Measurements from ENCODE around the gene BRAT1.

The BRAT1 gene

GRCh38 chr7:2495418-2496299, 59.7 kb downstream of the BRAT1 start:
- DNase-seq = no peak

GRCh38 chr7:2494191-2495130, 60.9 kb downstream of the BRAT1 start:
- DNase-seq = no peak

- DNase-seq = no peak
Measured at GRCh38 chr7:2493205-2494164, 61.8 kb downstream of the BRAT1 start.

DNA sequence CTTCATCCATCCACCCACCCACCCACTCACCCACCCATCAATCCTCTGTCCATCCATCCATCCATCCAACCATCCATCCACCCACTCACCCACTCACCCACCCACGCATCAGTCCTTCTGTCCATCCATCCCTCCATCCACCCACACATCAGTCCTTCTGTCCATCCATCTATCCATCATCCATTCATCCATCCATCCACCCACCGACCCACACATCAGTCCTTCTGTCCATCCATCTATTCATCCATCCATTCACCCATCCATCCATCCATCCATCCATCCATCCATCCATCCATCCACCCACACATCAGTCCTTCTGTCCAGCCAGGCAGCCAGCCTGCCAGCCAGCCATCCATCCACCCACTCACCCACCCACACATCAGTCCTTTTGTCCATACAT, 63.3 kb downstream of the BRAT1 start:
- DNase-seq = no peak

GRCh38 chr7:2490181-2490651, 65.1 kb downstream of the BRAT1 start:
- DNase-seq = no peak

- DNase-seq = no peak
Measured at GRCh38 chr7:2488681-2489080, 66.6 kb downstream of the BRAT1 start.

DNA sequence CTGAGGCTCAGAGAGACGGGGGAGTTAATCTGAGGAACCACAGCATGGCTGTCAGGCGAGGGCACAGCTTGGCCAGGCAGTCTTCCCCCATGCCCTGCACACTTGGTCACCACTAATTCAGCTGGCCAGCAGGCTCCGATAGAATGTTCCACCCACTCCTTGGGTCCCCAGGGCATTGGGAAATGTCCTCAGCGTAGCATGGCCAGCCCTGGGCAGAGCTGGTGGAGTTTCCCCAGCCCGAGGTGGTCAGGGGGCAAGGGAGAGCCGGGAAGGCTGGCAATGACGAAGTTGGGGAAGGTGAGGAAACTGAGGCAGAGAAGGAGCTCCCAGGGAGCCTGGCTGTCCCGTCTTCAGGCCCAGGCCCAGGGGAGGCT, 67.1 kb downstream of the BRAT1 start:
- DNase-seq = no peak

Measured in AML-193 (cell line).